NCI-H345 (cell line): Measurements from ENCODE around the gene PHAX.
"Not testable (repeated sequence)": the region's sequence is repeated elsewhere in the genome, so short reads cannot be mapped to it uniquely, and the experiment has no call there.

Experiments used
- DNase-seq: peaks from one replicate; lab custom pipeline; 2025; lab: John Stamatoyannopoulos, UW

PHAX gene

GRCh38 chr5:126659805-126660482 lies 59.2 kb downstream of the PHAX start:
- no peak for DNase-seq

DNA sequence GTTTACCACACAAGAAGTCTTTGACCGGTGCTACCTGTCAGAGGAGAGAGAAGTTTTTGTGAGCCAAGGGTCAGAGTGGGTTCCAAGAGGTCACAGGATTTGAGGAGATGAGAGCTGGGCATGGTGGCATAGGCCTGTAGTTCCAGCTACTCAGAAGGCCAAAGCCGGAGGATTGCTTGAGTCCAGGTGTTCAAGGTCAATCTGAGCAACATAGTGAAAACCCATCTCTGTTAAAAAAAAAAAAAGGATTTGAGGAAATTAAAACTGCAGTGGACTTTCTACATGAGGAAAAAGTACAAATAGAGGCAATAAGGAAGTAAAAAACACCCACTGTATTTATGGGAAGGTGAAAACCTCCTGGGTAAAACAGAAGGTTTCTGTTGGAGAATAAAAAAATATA lies 63.8 kb downstream of the PHAX start:
- no peak for DNase-seq

- DNase-seq = not testable (repeated sequence)
Observed at GRCh38 chr5:126670109-126670508, 69.4 kb downstream of the PHAX start.

DNA sequence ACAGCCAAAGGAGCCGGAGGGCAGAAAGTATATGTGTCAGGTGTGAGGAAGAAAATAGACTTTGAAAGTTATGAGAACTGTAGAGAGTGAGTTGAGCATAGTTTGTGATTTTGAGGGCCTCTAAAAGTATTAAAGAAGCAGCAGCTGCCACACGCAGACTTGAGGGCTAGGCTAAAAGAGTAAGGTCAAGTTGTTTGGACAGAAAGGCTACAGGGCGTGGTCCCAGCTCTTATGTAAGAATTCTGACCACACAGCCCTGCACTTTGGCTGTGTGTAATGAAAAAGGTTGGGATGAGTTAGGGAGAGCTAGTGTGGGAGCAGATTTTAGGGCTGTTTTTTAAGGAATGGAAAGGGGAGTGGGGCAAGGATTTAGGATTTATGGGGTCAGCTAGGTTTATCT lies 70.9 kb downstream of the PHAX start:
- not testable (repeated sequence) for DNase-seq

GRCh38 chr5:126673477-126673876 lies 72.7 kb downstream of the PHAX start:
- no peak for DNase-seq

GRCh38 chr5:126674145-126674544 lies 73.4 kb downstream of the PHAX start:
- no peak for DNase-seq

- no peak for DNase-seq
Observed at GRCh38 chr5:126675338-126675737, 74.6 kb downstream of the PHAX start.

- DNase-seq = peak; percentile 52
Observed at GRCh38 chr5:126676195-126676624, 75.5 kb downstream of the PHAX start.
